ENCODE results near the gene BIN1.

GRCh38 chr2:127143841-127144782 is 37.2 kb upstream of the BIN1 start:
- TF ChIP-seq, protein P1, sequence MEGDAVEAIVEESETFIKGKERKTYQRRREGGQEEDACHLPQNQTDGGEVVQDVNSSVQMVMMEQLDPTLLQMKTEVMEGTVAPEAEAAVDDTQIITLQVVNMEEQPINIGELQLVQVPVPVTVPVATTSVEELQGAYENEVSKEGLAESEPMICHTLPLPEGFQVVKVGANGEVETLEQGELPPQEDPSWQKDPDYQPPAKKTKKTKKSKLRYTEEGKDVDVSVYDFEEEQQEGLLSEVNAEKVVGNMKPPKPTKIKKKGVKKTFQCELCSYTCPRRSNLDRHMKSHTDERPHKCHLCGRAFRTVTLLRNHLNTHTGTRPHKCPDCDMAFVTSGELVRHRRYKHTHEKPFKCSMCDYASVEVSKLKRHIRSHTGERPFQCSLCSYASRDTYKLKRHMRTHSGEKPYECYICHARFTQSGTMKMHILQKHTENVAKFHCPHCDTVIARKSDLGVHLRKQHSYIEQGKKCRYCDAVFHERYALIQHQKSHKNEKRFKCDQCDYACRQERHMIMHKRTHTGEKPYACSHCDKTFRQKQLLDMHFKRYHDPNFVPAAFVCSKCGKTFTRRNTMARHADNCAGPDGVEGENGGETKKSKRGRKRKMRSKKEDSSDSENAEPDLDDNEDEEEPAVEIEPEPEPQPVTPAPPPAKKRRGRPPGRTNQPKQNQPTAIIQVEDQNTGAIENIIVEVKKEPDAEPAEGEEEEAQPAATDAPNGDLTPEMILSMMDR (IDR thresholded peaks at IDR 0.05), result no peak
- no peak for TF ChIP-seq REST (IDR thresholded peaks at IDR 0.05; ENCODE audit: insufficient read depth in 1 of 2, low read depth in 2 of 2, low read length in 1 of 2)
- no peak for TF ChIP-seq POLR2AphosphoS5 (IDR thresholded peaks at IDR 0.05; ENCODE audit: low read depth, low read length)

Data from Panc1 (cell line).